NCI-H524 treated with DMSO at 0.1 percent for 48 hours (cell line): Measurements from ENCODE around the gene EME2.

Experiments used
- DNase-seq: peaks from one replicate; lab custom pipeline; 2025; lab: John Stamatoyannopoulos, UW

Gene EME2

DNA sequence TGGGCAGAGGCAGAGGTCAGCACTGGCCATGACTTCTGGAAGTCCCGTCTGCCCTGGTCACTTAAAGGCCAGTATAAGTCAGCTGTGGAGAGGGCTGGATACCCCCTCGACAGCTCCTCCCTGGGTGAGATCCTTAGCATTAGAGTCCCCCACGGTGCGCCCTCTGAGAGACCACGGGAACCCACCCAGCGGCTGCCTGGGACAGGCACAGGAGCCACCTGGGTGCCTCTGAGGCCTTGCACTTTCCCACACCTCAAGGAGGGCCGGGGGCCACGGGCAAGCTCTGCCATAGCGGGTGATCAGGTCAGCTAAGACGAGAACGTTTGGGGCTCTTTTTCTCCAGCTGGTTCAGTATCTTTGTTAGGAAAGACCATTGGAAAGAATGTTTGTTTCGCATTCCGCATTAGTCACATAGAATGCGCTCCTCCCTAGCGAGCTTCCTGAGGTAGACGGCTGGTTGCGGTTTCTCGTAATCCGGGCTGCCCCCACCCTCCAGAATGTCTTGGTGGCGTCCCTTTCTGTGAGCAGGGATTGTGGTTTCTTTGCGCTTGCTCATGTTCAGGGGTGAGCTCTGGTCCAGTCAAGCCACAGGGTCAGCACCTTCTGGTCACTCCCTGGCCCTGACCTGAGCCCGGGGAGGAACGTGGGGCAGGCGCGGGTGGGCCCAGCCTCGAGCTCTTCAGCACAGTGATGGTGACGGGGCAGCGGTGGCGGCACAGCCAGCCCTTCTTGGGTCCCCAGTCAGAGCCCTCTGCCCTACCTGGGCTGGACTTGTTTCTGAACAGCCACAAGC is 26.5 kb upstream of the EME2 start:
- no peak for DNase-seq

GRCh38 chr16:1746693-1747195 is 25.9 kb upstream of the EME2 start:
- DNase-seq = no peak

DNA sequence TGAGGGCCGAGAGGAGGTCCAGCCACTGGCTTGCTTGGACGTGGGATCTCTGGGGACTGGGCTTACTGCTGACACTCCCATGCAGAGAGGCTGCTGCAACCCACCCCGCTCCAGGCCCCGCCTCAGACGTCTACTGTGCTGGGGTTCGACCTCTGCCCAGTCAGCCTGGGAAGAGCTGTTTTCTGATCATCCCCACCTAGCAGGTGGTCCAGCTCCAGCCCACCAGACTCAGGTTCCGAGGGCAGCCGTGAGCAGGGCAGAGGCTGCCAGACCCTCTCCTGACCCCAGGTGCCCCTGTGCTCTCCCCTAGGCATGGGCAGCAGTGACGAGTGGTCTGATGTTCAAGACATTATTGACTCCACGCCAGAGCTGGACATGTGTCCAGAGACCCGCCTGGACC is 24.7 kb upstream of the EME2 start:
- no peak for DNase-seq

- no peak for DNase-seq
These were observed 23.2 kb upstream of the EME2 start for GRCh38 chr16:1749152-1750117.

GRCh38 chr16:1751946-1752345 is 20.7 kb upstream of the EME2 start:
- DNase-seq = no peak

DNA sequence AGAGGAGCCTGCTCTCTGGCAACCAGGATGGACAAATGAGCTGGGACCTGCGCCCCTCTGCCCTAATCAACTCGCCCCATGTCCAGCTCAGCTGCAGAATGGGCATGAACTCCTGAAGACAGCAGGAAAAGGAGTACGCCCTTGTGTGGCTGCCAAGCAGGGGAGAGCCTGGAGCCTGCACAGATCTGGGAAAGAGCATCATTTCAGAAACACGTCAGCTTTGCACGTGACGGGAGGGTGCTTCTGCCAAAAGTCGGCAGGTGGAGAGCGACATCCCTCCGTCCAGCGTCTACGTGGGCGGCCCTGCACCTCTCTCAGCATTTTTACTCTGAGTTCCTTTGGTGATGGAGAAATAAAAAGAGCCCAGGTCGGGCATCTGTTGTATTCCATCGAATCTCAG is 19.8 kb upstream of the EME2 start:
- no peak for DNase-seq

DNA sequence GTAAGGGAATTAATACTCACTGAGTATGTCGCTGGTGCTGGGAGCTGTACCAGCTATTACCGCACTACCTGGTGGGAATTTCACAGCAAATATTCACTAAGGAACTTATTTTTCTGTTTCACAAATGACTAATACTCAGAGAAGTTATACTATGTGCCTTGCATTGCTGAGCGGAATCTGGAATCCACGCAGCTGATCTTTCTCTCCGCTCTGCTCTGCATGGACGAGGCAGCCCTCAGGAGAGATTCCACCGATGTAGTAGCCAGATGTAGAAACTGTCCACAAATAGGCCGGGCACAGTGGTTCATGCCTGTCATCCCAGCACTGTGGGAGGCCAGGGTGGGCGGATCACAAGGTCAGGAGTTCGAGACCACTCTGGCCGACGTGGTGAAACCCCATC is 18.4 kb upstream of the EME2 start:
- no peak for DNase-seq

GRCh38 chr16:1757714-1758461 is 14.7 kb upstream of the EME2 start:
- no peak for DNase-seq

GRCh38 chr16:1758923-1759322 is 13.7 kb upstream of the EME2 start:
- DNase-seq = no peak

DNA sequence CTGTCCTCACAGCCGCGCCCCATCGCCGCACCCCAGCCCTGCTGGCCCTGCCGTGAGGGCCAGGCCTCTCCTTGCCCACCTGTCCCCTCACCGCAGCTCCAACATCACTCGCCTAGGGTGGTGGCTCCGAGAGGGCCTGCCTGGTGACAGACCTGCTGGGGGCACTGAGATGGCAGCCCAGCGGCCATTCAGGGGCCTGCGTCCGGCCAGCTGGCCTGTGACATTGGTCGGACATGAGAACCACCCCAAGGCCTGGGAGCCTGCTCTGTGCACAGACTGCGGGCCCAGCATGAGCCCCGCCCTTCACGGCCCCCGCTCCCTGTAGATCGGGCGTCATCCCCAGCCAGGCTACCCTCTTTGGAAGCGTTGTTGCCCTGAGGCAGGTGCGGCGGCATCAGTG is 13.1 kb upstream of the EME2 start:
- no peak for DNase-seq

GRCh38 chr16:1760911-1761310 is 11.7 kb upstream of the EME2 start:
- no peak for DNase-seq

GRCh38 chr16:1761751-1762150 is 10.9 kb upstream of the EME2 start:
- DNase-seq = no peak

- DNase-seq = peak; percentile 37
These were observed 10.3 kb upstream of the EME2 start for GRCh38 chr16:1762196-1762878.

DNA sequence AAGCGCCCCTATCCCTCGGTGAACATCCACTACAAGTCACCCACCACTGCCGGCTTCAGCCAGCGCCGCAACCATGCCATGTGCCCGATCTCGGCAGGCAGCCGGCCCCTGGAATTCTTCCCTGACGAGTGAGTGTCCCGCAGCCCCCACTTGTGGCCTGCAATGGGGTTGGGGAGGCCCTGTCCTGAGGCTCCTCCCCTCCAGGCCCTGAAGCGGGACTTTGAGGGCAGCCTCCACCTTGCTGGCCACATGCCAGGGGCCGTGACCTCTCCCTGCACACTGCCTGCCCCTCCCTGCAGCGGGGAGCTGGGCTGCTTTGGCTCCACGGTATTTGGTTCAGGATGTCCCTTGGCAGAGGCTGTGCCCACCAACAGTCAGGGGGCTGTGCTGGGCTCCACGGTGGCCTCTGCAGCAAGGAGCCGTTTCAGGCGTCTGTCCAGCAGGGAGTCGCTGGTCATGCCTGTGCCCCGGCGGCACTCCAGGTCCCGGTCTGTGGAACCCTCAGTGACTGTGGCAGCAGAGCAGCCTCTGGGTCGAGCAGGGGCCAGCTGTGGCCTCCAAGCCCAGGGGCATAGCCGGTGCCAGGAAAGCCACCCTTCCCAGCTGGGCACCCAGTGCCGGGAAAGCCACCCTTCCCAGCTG is 9.6 kb upstream of the EME2 start:
- no peak for DNase-seq

DNA sequence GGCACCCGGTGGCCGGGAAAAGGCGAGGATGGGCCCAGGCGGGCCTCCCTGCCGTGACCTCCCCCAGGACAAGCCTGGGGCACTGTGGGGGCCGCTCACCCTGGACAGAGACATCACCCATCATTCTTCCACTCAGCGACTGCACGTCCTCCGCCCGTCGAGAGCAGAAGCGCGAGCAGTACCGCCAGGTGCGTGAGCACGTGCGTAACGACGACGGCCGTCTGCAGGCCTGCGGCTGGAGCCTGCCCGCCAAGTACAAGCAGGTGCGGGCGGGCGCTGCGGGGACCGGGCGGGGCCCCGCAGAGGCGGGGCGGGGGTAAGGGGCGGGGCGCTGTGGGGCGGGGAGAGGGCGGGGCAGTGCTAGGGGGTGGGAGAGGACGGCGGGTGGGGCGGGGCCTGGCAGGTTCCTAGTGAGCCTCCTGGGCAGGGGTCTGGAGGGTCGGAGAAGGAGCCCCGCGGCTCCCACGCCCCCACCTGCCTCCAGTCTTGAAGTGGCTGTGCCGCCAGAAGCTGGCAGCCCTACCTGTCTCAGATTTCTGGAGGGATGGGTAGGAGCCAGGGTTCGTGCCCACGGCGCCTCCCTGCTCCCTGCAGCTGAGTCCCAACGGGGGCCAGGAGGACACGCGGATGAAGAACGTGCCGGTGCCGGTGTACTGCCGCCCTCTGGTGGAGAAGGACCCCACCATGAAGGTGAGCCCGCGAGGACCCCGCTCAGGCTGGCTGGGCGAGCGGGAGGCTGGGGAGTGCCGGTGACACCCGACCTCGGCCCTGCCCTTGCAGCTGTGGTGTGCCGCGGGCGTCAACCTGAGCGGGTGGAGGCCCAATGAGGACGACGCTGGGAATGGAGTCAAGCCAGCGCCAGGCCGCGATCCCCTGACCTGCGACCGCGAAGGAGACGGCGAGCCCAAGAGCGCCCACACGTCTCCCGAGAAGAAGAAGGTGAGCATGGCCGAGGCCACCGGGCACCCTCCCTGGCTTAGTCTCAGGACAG is 8.8 kb upstream of the EME2 start:
- no peak for DNase-seq

DNA sequence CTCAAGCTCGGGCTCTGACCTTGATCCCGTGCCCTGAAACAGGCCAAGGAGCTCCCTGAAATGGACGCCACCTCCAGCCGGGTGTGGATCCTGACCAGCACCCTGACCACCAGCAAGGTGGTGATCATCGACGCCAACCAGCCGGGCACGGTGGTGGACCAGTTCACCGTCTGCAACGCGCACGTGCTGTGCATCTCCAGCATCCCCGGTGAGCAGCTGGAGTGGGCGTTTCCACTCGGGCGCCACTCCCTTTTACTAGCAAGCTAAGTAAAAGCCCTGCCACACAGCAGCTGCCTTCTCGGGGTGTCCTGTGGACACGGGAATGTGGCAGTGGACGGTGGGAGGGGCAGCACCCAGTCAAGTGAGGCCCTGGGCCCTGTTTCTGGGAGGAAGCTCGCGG is 7.6 kb upstream of the EME2 start:
- no peak for DNase-seq

DNA sequence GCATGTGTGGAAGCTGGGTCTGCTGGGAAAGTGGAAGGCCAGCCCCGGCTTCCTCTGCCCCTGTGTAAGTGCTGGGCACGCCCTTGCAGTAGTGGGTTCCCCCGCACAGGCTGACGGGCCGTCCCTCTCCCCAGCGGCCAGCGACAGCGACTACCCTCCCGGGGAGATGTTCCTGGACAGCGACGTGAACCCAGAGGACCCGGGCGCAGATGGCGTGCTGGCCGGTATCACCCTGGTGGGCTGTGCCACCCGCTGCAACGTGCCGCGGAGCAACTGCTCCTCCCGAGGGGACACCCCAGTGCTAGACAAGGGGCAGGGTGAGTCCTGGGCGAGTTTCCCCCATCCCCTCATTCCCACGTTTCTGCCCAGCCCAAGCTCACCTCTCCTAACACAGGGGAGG is 6.8 kb upstream of the EME2 start:
- DNase-seq = no peak

GRCh38 chr16:1766231-1766630 is 6.4 kb upstream of the EME2 start:
- no peak for DNase-seq

DNA sequence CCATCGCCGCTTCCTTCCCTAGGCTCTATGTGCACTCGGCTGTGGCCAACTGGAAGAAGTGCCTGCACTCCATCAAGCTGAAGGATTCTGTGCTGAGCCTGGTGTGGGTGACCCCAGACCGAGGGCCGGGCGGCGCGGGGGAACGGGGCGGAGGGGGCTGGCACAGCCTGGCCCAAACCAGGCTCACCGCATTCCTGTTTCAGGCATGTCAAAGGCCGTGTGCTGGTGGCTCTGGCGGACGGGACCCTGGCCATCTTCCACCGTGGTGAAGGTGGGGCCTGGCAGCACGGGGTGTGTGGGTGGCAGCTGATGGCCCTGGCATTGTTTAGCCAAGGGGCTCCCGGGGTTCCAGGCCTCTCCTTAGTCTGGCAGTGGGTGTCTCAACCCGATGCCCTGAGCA is 5.9 kb upstream of the EME2 start:
- no peak for DNase-seq
